ENCODE data around the gene TLL2. TPM values are rescaled to one million over a fixed set of nuclear protein-coding genes. Genes with fewer than 3 reads are reported as not detected.
"Not testable (repeated sequence)": the region's sequence is repeated elsewhere in the genome, so short reads cannot be mapped to it uniquely, and the experiment has no call there.

TLL2 gene
- under 0.01 TPM in 2 replicates for total RNA-seq (ENCODE audit: low replicate concordance)

DNA sequence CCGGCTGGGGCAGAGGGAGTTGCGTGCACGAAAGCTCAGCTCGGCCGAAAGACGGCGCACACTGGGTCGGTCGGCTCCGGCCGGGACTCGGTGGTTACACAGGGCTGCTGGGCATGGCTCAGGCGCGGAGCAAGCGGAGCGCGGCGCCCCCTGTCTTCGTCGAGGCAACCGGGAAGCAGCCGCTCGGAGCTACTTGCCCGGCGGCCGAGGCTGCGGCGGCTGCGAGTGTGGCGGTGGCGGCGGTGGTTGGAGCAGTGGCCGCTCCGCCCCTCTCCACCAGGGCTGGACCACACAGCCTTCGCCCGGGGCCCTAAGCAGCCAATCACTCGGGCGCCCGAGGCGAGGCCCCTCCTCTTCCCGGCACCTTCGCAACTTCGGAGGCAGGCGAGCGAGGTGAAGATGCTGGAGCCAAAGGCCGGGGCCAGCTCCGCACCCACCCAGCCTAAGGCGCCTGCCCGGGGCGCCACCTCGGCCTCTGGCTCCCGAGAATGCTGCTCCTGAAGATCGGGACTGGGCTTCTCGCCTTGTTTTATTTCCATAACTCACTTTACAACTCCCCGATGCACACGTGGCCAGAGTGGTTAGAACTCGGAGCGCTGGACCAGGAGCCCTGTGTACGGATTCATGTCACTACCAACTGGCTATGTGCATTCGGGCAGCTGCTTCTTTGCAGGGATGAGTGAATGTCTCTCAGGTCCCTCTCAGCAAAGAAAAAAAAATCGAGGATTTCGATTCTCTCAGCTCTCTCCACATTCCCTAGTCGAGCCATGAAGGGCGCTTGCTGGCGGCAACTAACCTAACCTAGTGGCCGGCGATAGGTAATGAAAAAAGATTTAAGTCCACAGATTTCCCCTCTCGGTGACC lies at the start of gene TLL2:
TSS of gene TLL2 (minus strand) at position 229 of the 864 bp plus-strand sequence. CDS start 241 bp downstream, outside the sequence.
- TF ChIP-seq, protein P1, sequence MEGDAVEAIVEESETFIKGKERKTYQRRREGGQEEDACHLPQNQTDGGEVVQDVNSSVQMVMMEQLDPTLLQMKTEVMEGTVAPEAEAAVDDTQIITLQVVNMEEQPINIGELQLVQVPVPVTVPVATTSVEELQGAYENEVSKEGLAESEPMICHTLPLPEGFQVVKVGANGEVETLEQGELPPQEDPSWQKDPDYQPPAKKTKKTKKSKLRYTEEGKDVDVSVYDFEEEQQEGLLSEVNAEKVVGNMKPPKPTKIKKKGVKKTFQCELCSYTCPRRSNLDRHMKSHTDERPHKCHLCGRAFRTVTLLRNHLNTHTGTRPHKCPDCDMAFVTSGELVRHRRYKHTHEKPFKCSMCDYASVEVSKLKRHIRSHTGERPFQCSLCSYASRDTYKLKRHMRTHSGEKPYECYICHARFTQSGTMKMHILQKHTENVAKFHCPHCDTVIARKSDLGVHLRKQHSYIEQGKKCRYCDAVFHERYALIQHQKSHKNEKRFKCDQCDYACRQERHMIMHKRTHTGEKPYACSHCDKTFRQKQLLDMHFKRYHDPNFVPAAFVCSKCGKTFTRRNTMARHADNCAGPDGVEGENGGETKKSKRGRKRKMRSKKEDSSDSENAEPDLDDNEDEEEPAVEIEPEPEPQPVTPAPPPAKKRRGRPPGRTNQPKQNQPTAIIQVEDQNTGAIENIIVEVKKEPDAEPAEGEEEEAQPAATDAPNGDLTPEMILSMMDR (IDR thresholded peaks at IDR 0.05; ENCODE audit: insufficient read depth, low read length), result peak; percentile 65
- peak within 1 kb of the TSS; percentile 65 for H3K4me3 ChIP-seq (ENCODE audit: low read depth, low read length)
- DNase-seq (ENCODE audit: low read depth), result peak; percentile 77

DNA sequence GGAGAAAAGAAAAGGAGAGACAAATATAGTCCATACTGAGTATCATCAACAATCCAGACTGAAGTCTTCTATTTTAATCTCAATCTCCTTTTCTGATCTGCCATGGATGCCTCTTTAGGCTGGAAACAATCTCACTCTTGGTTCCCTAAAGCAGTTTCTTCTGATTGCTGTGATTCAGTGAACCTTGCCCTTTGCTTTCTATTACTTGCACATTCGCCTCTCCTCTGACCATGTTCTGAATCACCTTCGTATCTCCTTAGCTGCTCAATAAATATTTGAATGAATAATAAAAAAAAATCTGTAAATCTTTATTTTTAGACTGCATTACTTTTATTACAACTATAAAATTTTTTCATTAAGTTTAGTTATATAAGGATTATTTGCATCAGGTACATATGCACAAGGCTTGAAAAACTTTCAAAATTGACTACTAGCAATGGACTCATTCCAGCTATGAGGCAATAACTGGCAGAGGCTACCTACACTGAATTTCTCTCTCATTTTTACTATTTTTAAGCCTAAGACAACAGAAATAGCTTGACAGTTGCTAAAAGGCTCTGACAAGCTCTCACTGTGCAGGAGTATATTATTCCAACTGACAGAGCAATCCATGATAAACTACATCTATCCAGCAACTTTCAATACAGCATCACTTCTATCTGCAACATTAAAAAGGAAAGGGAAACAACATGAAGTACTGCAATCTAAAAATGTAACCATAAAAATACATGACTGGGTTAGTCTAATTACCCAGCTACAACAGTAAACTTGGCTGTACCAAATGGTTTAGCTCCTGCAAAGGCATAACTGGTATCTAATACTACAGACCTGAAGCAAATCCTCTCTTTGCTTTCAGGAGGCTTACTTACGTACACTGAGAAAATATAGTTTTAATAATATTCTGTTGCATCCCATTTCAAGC lies 47.5 kb upstream of the TLL2 start:
- peak; percentile 55 for DNase-seq (ENCODE audit: low read depth)
- TF ChIP-seq, protein P1 (IDR thresholded peaks at IDR 0.05; ENCODE audit: insufficient read depth, low read length), result no peak

DNA sequence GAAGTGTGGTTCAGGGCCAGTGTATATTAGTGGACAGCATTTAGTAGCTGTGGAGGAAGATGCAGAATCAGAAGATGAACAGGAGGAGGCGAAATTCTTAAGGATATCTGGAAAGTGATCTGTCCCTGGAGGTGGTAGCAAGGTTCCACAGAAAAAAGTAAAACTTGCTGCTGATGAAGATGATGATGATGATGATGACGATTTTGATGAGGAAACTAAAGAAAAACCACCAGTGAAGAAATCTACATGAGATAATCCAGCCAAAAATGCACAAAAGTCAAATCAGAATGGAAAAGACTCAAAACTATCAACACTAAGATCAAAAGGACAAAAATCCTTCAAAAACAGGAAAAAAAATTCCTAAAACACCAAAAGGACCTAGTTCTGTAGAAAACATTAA lies 46.8 kb upstream of the TLL2 start:
- TF ChIP-seq, protein P1 (IDR thresholded peaks at IDR 0.05; ENCODE audit: insufficient read depth, low read length), result no peak
- no peak overlapping the region for H3K4me3 ChIP-seq (ENCODE audit: low read depth, low read length)
- DNase-seq (ENCODE audit: low read depth), result no peak

More for the DNA sequence above, 47.5 kb upstream of the TLL2 start:
- no peak overlapping the region for H3K4me3 ChIP-seq (ENCODE audit: low read depth, low read length)

DNA sequence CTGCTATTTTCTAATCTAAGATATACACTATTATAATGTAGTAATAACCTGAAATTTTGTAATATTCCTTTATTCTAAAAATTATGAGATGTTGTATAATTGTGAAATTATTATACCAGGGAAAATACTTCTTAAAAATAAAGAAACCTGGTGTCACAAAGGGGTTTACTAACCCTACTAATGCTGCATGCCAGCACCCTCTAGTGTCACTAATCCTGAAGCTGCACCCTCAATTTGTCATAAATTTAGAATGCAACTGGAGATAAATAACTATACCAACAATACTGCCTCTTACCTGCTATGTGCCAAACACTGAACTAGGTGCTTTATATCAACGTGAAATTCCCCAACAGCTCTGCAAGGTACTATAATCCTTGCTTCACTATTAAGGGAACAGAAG lies 42.3 kb upstream of the TLL2 start:
- H3K4me3 ChIP-seq (ENCODE audit: low read depth, low read length), result no peak overlapping the region
- TF ChIP-seq, protein P1 (IDR thresholded peaks at IDR 0.05; ENCODE audit: insufficient read depth, low read length), result peak; percentile 34
- peak; percentile 11 for DNase-seq (ENCODE audit: low read depth)

DNA sequence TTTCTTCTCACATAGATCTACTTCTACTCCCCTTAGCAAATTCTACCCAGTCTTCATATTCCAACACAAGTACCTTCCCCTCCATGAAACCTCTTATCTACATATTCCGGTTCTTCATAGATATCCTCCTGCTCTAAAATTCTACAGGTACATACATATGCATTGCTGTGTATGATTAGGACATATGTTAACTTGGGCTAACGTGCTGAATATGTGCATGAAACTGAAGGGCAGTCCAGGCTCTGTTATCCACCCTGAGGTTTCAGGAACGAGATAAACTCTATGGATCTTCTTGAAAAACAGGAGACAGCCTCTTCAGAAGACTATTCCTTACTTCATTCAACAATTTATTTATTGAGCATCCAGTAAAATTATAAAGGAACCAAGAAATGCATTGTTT lies 41.6 kb upstream of the TLL2 start:
- TF ChIP-seq, protein P1 (IDR thresholded peaks at IDR 0.05; ENCODE audit: insufficient read depth, low read length), result no peak
- no peak for DNase-seq (ENCODE audit: low read depth)
- H3K4me3 ChIP-seq (ENCODE audit: low read depth, low read length), result no peak overlapping the region

DNA sequence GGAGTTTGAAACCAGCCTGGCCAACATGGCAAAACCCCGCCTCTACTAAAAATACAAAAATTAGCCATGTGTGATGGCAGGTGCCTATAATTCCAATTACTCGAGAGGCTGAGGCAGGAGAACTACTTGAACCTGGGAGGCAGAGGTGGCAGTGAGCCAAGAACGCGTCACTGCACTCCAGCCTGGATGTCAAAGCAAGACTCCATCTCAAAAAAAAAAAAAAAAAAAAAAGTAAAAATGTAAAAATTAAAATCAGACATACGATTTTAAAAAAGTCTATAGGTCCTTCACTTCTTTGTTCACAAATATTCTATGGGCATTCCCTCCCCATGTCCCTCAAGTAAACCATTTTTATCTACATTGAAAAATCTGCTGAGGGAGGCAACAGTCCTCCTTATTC lies 34.9 kb upstream of the TLL2 start:
- TF ChIP-seq, protein P1 (IDR thresholded peaks at IDR 0.05; ENCODE audit: insufficient read depth, low read length), result no peak
- no peak overlapping the region for H3K4me3 ChIP-seq (ENCODE audit: low read depth, low read length)
- DNase-seq (ENCODE audit: low read depth), result no peak

DNA sequence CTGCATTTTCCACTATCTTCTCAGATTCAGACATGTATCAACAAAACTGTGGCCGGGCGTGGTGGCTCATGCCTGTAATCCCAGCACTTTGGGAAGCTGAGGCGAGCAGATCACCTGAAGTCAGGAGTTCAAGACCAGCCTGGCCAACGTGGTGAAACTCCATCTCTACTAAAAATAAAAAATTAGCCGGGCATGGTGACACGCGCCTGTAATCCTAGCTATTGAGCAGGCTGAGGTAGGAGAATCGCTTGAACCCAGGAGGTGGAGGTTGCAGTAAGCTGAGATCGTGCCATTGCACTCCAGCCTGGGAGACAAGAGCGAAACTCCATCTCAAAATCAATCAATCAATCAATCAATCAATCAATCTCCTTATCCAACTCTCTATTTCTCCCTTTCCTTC lies 31.8 kb upstream of the TLL2 start:
- H3K4me3 ChIP-seq (ENCODE audit: low read depth, low read length); DNase-seq (ENCODE audit: low read depth): not testable (repeated sequence)
